ENCODE results near the gene IFIT1B.

DNA sequence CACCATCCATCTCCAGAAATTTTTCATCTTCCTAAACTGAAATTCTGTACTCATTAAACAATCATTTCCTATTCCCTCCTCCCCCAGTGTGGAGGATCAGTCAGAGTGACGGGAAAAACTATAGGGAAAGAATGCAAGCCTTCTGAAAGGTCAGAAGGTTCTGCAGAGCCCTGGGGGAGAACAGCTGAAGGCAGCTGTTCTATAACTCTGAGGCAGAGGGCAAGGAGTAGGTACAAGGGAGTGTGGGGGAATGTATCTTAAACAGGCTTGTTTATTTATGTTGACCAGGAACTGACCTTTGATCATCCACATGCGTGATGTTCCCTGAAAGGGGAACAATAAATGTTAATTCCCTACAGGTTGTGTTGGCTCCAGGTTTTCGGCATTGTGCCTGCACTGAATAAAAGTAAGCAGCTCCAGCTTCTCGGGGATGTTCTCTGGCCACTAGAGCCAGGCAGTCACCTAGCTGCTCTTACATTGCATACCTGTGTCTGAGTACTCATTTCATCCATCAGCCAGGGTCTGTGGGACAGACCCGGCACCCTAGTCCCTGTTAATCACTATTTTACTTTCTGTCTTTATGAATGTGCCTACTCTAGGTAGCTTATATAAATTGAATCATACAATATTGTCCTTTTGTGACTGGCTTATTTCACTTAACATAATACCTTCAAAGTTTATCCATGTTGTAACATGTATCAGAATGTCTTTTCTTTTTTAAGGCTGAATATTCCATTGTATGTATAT is 20.3 kb downstream of the IFIT1B start:
- TF ChIP-seq, protein P1, sequence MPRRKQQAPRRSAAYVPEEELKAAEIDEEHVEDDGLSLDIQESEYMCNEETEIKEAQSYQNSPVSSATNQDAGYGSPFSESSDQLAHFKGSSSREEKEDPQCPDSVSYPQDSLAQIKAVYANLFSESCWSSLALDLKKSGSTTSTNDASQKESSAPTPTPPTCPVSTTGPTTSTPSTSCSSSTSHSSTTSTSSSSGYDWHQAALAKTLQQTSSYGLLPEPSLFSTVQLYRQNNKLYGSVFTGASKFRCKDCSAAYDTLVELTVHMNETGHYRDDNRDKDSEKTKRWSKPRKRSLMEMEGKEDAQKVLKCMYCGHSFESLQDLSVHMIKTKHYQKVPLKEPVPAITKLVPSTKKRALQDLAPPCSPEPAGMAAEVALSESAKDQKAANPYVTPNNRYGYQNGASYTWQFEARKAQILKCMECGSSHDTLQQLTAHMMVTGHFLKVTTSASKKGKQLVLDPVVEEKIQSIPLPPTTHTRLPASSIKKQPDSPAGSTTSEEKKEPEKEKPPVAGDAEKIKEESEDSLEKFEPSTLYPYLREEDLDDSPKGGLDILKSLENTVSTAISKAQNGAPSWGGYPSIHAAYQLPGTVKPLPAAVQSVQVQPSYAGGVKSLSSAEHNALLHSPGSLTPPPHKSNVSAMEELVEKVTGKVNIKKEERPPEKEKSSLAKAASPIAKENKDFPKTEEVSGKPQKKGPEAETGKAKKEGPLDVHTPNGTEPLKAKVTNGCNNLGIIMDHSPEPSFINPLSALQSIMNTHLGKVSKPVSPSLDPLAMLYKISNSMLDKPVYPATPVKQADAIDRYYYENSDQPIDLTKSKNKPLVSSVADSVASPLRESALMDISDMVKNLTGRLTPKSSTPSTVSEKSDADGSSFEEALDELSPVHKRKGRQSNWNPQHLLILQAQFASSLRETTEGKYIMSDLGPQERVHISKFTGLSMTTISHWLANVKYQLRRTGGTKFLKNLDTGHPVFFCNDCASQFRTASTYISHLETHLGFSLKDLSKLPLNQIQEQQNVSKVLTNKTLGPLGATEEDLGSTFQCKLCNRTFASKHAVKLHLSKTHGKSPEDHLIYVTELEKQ (tag by site-specific recombination; IDR thresholded peaks at IDR 0.05; ENCODE audit: borderline replicate concordance), result no peak
- TF ChIP-seq ZBTB17 (tag by site-specific recombination; IDR thresholded peaks at IDR 0.05) (no peak), ZNF121 (tag by site-specific recombination; IDR thresholded peaks at IDR 0.05) (no peak), ZNF239 (tag by site-specific recombination; IDR thresholded peaks at IDR 0.05) (no peak), ZNF426 (tag by site-specific recombination; IDR thresholded peaks at IDR 0.05) (no peak), ZNF311 (tag by site-specific recombination; IDR thresholded peaks at IDR 0.05; ENCODE audit: borderline replicate concordance) (no peak), KLF1 (tag by site-specific recombination; IDR thresholded peaks at IDR 0.05) (no peak), ZNF184 (tag by site-specific recombination; IDR thresholded peaks at IDR 0.05) (no peak), ZNF510 (tag by site-specific recombination; IDR thresholded peaks at IDR 0.05; ENCODE audit: insufficient replicate concordance) (no peak), ZNF214 (tag by site-specific recombination; IDR thresholded peaks at IDR 0.05; ENCODE audit: borderline replicate concordance) (no peak), MYNN (tag by site-specific recombination; IDR thresholded peaks at IDR 0.05; ENCODE audit: borderline replicate concordance) (no peak), SCRT2 (tag by site-specific recombination; IDR thresholded peaks at IDR 0.05) (no peak)
- TF ChIP-seq, protein P2, sequence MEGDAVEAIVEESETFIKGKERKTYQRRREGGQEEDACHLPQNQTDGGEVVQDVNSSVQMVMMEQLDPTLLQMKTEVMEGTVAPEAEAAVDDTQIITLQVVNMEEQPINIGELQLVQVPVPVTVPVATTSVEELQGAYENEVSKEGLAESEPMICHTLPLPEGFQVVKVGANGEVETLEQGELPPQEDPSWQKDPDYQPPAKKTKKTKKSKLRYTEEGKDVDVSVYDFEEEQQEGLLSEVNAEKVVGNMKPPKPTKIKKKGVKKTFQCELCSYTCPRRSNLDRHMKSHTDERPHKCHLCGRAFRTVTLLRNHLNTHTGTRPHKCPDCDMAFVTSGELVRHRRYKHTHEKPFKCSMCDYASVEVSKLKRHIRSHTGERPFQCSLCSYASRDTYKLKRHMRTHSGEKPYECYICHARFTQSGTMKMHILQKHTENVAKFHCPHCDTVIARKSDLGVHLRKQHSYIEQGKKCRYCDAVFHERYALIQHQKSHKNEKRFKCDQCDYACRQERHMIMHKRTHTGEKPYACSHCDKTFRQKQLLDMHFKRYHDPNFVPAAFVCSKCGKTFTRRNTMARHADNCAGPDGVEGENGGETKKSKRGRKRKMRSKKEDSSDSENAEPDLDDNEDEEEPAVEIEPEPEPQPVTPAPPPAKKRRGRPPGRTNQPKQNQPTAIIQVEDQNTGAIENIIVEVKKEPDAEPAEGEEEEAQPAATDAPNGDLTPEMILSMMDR (tag by site-specific recombination; IDR thresholded peaks at IDR 0.05), result no peak
